SK-N-SH (cell line): ENCODE measurements around the gene EIPR1. TPM values are rescaled to one million over a fixed set of nuclear protein-coding genes. Genes with fewer than 3 reads are reported as not detected.

Source experiments
- CTCF ChIA-PET: fragments of 300-600, 350-600 bp; formaldehyde crosslinking; extraction: SDS; loops from one replicate; lab custom pipeline; 2021; lab: Yijun Ruan, JAX
- POLR2A ChIA-PET: fragments of 350-600 bp; sonication (Branson Sonifier 250); formaldehyde crosslinking; extraction: SDS; loops from one replicate; lab custom pipeline; 2020; ENCODE audit warnings: antibody characterized with exemption, inconsistent platforms; lab: Yijun Ruan, JAX
- DNase-seq: peaks from one replicate; pipeline ENCODE4 v3.0.0; 2012
- H2AFZ ChIP-seq: fragments of 200-600 bp; sonication (generic); 2 replicates; pipeline ENCODE4 v1.8.1; 2016; ENCODE audit warnings: antibody characterized with exemption, mild to moderate bottlenecking, low read depth
- H3F3A ChIP-seq: fragments of 200-600 bp; sonication (generic); replicated peaks from 2 replicates; pipeline ENCODE3; 2016; ENCODE audit warnings: antibody characterized with exemption, mild to moderate bottlenecking; ENCODE audit not compliant: insufficient read depth
- H3K27ac ChIP-seq, 2 experiments: fragments of 200-500 bp in 1 of 2; fragments of 200-600 bp in 1 of 2; sonication (Bioruptor generic) in 1 of 2; sonication (generic), shearing (Covaris generic) in 1 of 2; 2 replicates each; pipeline versions ENCODE4 v1.5.1 to v1.6.1; 2014 to 2016; ENCODE audit warnings: low read depth in 2 of 2, inconsistent platforms in 1 of 2, low read length in 1 of 2, mild to moderate bottlenecking in 1 of 2, mixed read lengths in 1 of 2
- H3K27me3 ChIP-seq: fragments of 200-600 bp; sonication (generic), shearing (Covaris generic); 2 replicates; pipeline ENCODE4 v1.6.1; 2016; ENCODE audit warnings: mixed run types; ENCODE audit not compliant: insufficient read depth
- H3K36me3 ChIP-seq, 2 experiments: fragments of 200-500 bp in 1 of 2; fragments of 200-600 bp in 1 of 2; sonication (Bioruptor generic) in 1 of 2; sonication (generic) in 1 of 2; replicated peaks in 1 of 2; 2 replicates each; pipeline versions ENCODE3 to v1.5.1; 2014 to 2016; ENCODE audit warnings: low read length in 1 of 2, mild to moderate bottlenecking in 1 of 2; ENCODE audit not compliant: insufficient read depth in 2 of 2, control insufficient read depth in 1 of 2
- H3K4me1 ChIP-seq, 2 experiments: fragments of 200-500 bp in 1 of 2; fragments of 200-600 bp in 1 of 2; sonication (Bioruptor generic) in 1 of 2; sonication (generic), shearing (Covaris generic) in 1 of 2; 2 replicates each; pipeline versions ENCODE4 v1.5.1 to v1.6.1; 2014 to 2016; ENCODE audit warnings: low read depth in 1 of 2, low read length in 1 of 2, mixed run types in 1 of 2; ENCODE audit not compliant: insufficient read depth in 2 of 2, control insufficient read depth in 1 of 2
- H3K4me2 ChIP-seq: fragments of 200-600 bp; sonication (generic), shearing (Covaris generic); 2 replicates; pipeline ENCODE4 v1.6.1; 2017; ENCODE audit warnings: mixed run types
- H3K4me3 ChIP-seq, 2 experiments: fragments of 200-500 bp in 1 of 2; fragments of 200-600 bp in 1 of 2; sonication (Bioruptor generic) in 1 of 2; sonication (generic), shearing (Covaris generic) in 1 of 2; 2 replicates each; pipeline versions ENCODE4 v1.5.1 to v1.8.1; 2014 to 2016; ENCODE audit warnings: low read depth in 2 of 2, inconsistent platforms in 1 of 2, low read length in 1 of 2, mild to moderate bottlenecking in 1 of 2, mixed read lengths in 1 of 2, moderate library complexity in 1 of 2
- H3K79me2 ChIP-seq: fragments of 200-600 bp; sonication (generic); 2 replicates; pipeline ENCODE4 v1.8.1; 2017; ENCODE audit warnings: mild to moderate bottlenecking; ENCODE audit not compliant: insufficient read depth
- H3K9ac ChIP-seq: fragments of 200-600 bp; sonication (generic); 2 replicates; pipeline ENCODE4 v1.6.1; 2017; ENCODE audit warnings: mixed run types
- H3K9me2 ChIP-seq: fragments of 200-600 bp; sonication (generic); 2 replicates; pipeline ENCODE4 v1.6.1; 2017; ENCODE audit warnings: mixed run types
- H3K9me3 ChIP-seq: fragments of 200-600 bp; sonication (generic); 2 replicates; pipeline ENCODE4 v1.6.1; 2017; ENCODE audit warnings: mixed run types, mild to moderate bottlenecking, moderate library complexity
- H4K20me1 ChIP-seq: fragments of 200-600 bp; sonication (generic); 2 replicates; pipeline ENCODE4 v1.6.1; 2017; ENCODE audit warnings: mild to moderate bottlenecking, mixed run types; ENCODE audit not compliant: insufficient read depth
- ELF1 ChIP-seq: IDR thresholded peaks from 2 replicates; pipeline ENCODE4 v1.4.0; 2012
- EP300 ChIP-seq, 2 experiments: IDR thresholded peaks; 2 replicates each; pipeline versions ENCODE4 v1.4.0 to v1.6.1; 2012; ENCODE audit warnings: borderline replicate concordance in 1 of 2, low read depth in 1 of 2, low read length in 1 of 2
- FOXJ3 ChIP-seq: sonication (generic); formaldehyde crosslinking; IDR thresholded peaks from 2 replicates; pipeline ENCODE4 v1.5.1; 2020; ENCODE audit warnings: mild to moderate bottlenecking, missing genetic modification reagents
- GATA2 ChIP-seq: sonication (generic); formaldehyde crosslinking; IDR thresholded peaks from 2 replicates; pipeline ENCODE4 v1.5.0; 2020; ENCODE audit warnings: mild to moderate bottlenecking, missing genetic modification reagents
- MAX ChIP-seq: IDR thresholded peaks from 2 replicates; pipeline ENCODE4 v1.4.0; 2012; ENCODE audit warnings: low read depth
- MEF2A ChIP-seq: IDR thresholded peaks from 2 replicates; pipeline ENCODE4 v1.4.0; 2012; ENCODE audit warnings: low read depth, borderline replicate concordance
- MXI1 ChIP-seq: IDR thresholded peaks from 2 replicates; pipeline ENCODE4 v1.6.1; 2012; ENCODE audit warnings: mild to moderate bottlenecking, low read depth, low read length, improper control_type of control experiment
- NFIC ChIP-seq: IDR thresholded peaks from 2 replicates; pipeline ENCODE4 v1.4.0; 2012; ENCODE audit warnings: borderline replicate concordance
- NRF1 ChIP-seq: IDR thresholded peaks from 2 replicates; pipeline ENCODE4 v1.6.1; 2012; ENCODE audit warnings: low read depth, mild to moderate bottlenecking, low read length
- POLR2AphosphoS5 ChIP-seq: IDR thresholded peaks from 2 replicates; pipeline ENCODE4 v1.6.1; 2012; ENCODE audit warnings: low read depth, low read length
- RAD21 ChIP-seq: IDR thresholded peaks from 2 replicates; pipeline ENCODE4 v1.6.1; 2012; ENCODE audit warnings: mild to moderate bottlenecking, low read length
- REST ChIP-seq: IDR thresholded peaks from 2 replicates; pipeline ENCODE4 v1.6.1; 2012; ENCODE audit warnings: mild to moderate bottlenecking, low read depth, low read length, moderate library complexity
- RFX5 ChIP-seq: IDR thresholded peaks from 2 replicates; pipeline ENCODE4 v1.6.1; 2012; ENCODE audit warnings: mild to moderate bottlenecking, improper control_type of control experiment, low read length
- SIN3A ChIP-seq: IDR thresholded peaks from 2 replicates; pipeline ENCODE4 v1.6.1; 2012; ENCODE audit warnings: low read depth, mild to moderate bottlenecking, low read length, moderate library complexity, borderline replicate concordance
- TAF1 ChIP-seq: IDR thresholded peaks from 2 replicates; pipeline ENCODE4 v1.6.1; 2012; ENCODE audit warnings: low read depth, mild to moderate bottlenecking, low read length, moderate library complexity, borderline replicate concordance
- TEAD4 ChIP-seq: IDR thresholded peaks from 2 replicates; pipeline ENCODE4 v1.4.0; 2012; ENCODE audit warnings: mild to moderate bottlenecking, borderline replicate concordance; ENCODE audit not compliant: insufficient read depth
- USF1 ChIP-seq: IDR thresholded peaks from 2 replicates; pipeline ENCODE4 v1.4.0; 2012; ENCODE audit warnings: low read depth, borderline replicate concordance
- USF2 ChIP-seq: fragments of 150-350 bp; IDR thresholded peaks from 2 replicates; pipeline ENCODE4 v1.6.1; 2017; ENCODE audit warnings: antibody characterized with exemption, low read length, low read depth, borderline replicate concordance
- YY1 ChIP-seq: IDR thresholded peaks from 2 replicates; pipeline ENCODE4 v1.4.0; 2012; ENCODE audit warnings: low read depth, mild to moderate bottlenecking
- WGBS: methylation state at CpG from one replicate; pipeline ENCODE4 v1.1.6; 2017; ENCODE audit warnings: low lambda C conversion rate; 5-methylcytosine and 5-hydroxymethylcytosine counted together
- polyA plus RNA-seq, 3 experiments: library from polyadenylated mRNA; depleted of rRNA; stranded (reverse); fragments of >200 nt; gene quantifications; 2 replicates each; pipeline ENCODE4 v1.2.3, GENCODE V29; 2012

EIPR1 gene
- polyA plus RNA-seq, 1 of the 3 experiments (the other 2 are of a cell fraction) = 85.9 TPM

GRCh38 chr2:3142961-3143571, 234.6 kb downstream of the EIPR1 start (continued):
- TF ChIP-seq NFIC (no peak), SIN3A (no peak)

GRCh38 chr2:3142210-3142609, 235.4 kb downstream of the EIPR1 start:
- Histone ChIP-seq H4K20me1 (no peaks in the 10 kb centered on the region), H3K27ac (no peak overlapping the region), H3K36me3 (no peaks in the 10 kb centered on the region), H3K9ac (no peak overlapping the region), H3K79me2 (no peaks in the 10 kb centered on the region), H3K4me2 (no peak overlapping the region), H3K9me3 (no peaks in the 10 kb centered on the region), H3K4me3 (no peak overlapping the region), H2AFZ (no peak overlapping the region), H3K27me3 (no peaks in the 10 kb centered on the region), H3K4me1 (peaks cover 0 to 13% of the 10 kb centered on the region in 2 experiments; a peak in 1 of 4 replicates), H3K9me2 (no peaks in the 10 kb centered on the region), H3F3A (no peaks in the 10 kb centered on the region)
- ChIA-PET POLR2A (no interaction called here), CTCF (no interaction called here)
- whole genome bisulfite sequencing = 61% methylated on average over 7 of the region's 8 CpGs
- DNase-seq = no peak
- no peak for TF ChIP-seq TAF1
- TF ChIP-seq GATA2 (CRISPR knock-in tag) = no peak
- TF ChIP-seq MXI1 = no peak
- no peak for TF ChIP-seq TEAD4
- no peak for TF ChIP-seq YY1
- no peak for TF ChIP-seq USF1
- TF ChIP-seq REST = no peak
- TF ChIP-seq ELF1 = no peak
- TF ChIP-seq POLR2AphosphoS5 = no peak
- TF ChIP-seq FOXJ3 (CRISPR knock-in tag) = no peak
- no peak for TF ChIP-seq MAX
- TF ChIP-seq USF2 = no peak
- TF ChIP-seq NRF1 = no peak
- no peak for TF ChIP-seq SIN3A
- TF ChIP-seq RAD21 = no peak
- no peak for TF ChIP-seq MEF2A
- no peak for TF ChIP-seq RFX5
- TF ChIP-seq EP300 (IDR thresholded peaks at IDR 0.05; ENCODE audit: borderline replicate concordance in 1 of 2, low read depth in 1 of 2, low read length in 1 of 2) = no peak
